ENCODE measurements around the gene SLC16A4. TPM values are rescaled to one million over a fixed set of nuclear protein-coding genes. Genes with fewer than 3 reads are reported as not detected.
"Not testable (repeated sequence)": the region's sequence is repeated elsewhere in the genome, so short reads cannot be mapped to it uniquely, and the experiment has no call there.

The SLC16A4 gene
- polyA plus RNA-seq (2013, experiment 1 of 2; ENCODE audit: insufficient read length): 3.9 TPM
- 5.6 TPM for polyA plus RNA-seq (2013, experiment 2 of 2; ENCODE audit: insufficient read length)

- DNase-seq: peak; percentile 52
Measured at GRCh38 chr1:110390692-110391245, at the start of gene SLC16A4. SLC16A4 (minus strand) TSS chr1:110391026; CDS start chr1:110389323, 1,703 bp downstream.

GRCh38 chr1:110439873-110440272, 49.0 kb upstream of the SLC16A4 start:
- not testable (repeated sequence) for DNase-seq

GRCh38 chr1:110438893-110439292, 48.1 kb upstream of the SLC16A4 start:
- no peak for DNase-seq

GRCh38 chr1:110437645-110438299, 46.9 kb upstream of the SLC16A4 start:
- DNase-seq: not testable (repeated sequence)

GRCh38 chr1:110436635-110437034, 45.8 kb upstream of the SLC16A4 start:
- no peak for DNase-seq

- DNase-seq: no peak
Measured at GRCh38 chr1:110434946-110435345, 44.1 kb upstream of the SLC16A4 start.

GRCh38 chr1:110433803-110434202, 43.0 kb upstream of the SLC16A4 start:
- DNase-seq: peak; percentile 7

GRCh38 chr1:110433213-110433612, 42.4 kb upstream of the SLC16A4 start:
- no peak for DNase-seq

- no peak for DNase-seq
Measured at GRCh38 chr1:110430901-110431300, 40.1 kb upstream of the SLC16A4 start.

- DNase-seq: no peak
Measured at GRCh38 chr1:110430366-110430765, 39.5 kb upstream of the SLC16A4 start.

GRCh38 chr1:110428946-110429345, 38.1 kb upstream of the SLC16A4 start:
- DNase-seq: no peak

- DNase-seq: no peak
Measured at GRCh38 chr1:110426854-110427253, 36.0 kb upstream of the SLC16A4 start.

- no peak for DNase-seq
Measured at GRCh38 chr1:110425612-110426152, 34.9 kb upstream of the SLC16A4 start.

- DNase-seq: no peak
Measured at GRCh38 chr1:110424699-110425611, 34.1 kb upstream of the SLC16A4 start.

- DNase-seq: peak; percentile 15
Measured at GRCh38 chr1:110420874-110421793, 30.3 kb upstream of the SLC16A4 start.

GRCh38 chr1:110420023-110420662, 29.3 kb upstream of the SLC16A4 start:
- no peak for DNase-seq

- no peak for DNase-seq
Measured at GRCh38 chr1:110418729-110419128, 27.9 kb upstream of the SLC16A4 start.

GRCh38 chr1:110413045-110413444, 22.2 kb upstream of the SLC16A4 start:
- not testable (repeated sequence) for DNase-seq

GRCh38 chr1:110412576-110412975, 21.8 kb upstream of the SLC16A4 start:
- peak; percentile 63 for DNase-seq

GRCh38 chr1:110411173-110411735, 20.4 kb upstream of the SLC16A4 start:
- DNase-seq: no peak

- DNase-seq: no peak
Measured at GRCh38 chr1:110409316-110409715, 18.5 kb upstream of the SLC16A4 start.
